Astrocyte of the hippocampus (primary cell): ENCODE results near the gene SPATA12.
A peak's percentile ranks its signal among the peaks of the same experiment; 100 is the strongest.

Experiments
- DNase-seq: peaks from one replicate; pipeline ENCODE4 v3.0.0; 2011; ENCODE audit warnings: low read depth, low spot score

Gene SPATA12, protein sequence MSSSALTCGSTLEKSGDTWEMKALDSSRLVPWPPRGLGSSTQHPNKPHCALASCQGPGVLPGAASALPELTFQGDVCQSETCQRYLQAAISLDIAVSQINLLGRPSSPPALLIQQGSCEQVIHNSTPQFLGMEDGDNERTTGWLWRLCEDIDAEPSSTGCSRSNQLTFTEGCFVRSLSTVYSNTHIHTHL

DNA sequence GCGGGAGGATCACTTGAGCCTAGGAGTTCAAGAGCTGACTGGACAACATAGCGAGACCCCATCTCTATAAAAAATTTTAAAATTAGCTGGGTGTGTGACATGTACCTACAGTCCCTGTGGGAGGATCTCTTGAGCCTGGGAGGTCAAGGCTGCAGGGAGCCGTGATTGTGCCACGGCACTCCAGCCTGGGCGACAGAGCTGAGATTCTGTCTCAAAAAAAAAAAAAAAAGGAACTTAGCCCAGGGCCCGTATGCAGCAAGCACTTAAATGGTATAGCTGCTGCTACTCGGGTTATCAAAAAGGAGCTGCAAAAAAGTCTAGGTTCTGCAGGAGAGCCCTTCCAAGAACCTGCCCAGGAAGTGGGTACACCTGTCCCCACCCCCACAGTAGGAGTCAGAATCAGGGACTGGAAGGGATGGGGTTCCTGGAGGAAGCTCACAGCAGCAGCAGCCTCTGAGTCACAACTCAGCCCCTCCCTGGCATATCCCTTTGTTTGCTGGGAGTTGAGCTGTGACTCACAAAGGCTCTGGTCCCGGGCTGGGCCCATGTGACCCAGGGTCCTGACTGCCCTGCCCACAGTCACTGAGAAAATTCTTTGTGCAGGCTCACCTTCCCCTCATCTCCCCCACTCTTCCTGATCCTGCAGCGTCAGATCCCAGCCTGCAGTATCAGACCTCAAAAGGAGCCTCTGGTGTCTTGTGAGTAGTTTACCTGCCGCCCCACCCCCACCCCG lies at the start of gene SPATA12:
Gene SPATA12, plus strand, starts transcription at position 576 of the 733 bp plus-strand sequence. CDS start 13,031 bp downstream, outside the sequence.
- DNase-seq = peak; percentile 96

DNA sequence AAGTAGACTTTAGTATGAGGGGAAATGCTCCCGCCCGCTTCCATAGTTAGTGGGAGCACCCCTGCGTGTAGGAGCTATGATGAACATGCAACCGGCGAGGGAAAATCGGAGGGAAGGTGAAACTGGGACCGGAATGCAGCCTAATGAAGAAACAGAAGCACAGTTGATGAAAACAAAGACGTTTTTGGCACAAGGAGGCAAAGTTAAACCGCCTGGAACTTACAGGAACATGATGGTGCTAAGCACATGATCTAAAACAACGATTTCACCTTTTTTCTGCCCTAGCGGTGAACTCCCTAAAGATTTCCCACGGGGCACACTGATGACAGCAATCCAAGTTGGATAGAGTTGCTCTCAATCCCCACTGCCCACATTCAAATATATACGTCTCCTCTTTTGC lies 49.4 kb upstream of the SPATA12 start:
- DNase-seq = no peak

DNA sequence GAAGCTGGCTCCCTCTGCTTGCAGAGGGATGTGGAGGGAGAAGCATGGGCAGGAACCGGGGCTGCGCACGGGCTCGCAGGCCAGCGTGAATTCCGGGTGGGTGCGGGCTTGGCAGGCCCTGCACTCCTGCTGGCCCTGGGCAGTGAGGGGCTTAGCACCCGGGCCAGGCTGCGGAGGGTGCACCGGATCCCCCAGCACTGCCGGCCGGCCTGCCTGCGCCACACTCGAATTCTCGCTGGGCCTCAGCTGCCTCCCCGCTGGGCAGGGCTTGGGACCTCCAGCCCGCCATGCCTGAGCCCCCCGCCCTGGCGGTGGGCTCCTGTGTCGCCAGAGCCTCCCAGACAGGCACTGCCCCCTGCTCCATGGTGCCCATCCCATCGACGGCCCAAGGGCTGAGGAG lies 47.6 kb upstream of the SPATA12 start:
- DNase-seq = no peak

DNA sequence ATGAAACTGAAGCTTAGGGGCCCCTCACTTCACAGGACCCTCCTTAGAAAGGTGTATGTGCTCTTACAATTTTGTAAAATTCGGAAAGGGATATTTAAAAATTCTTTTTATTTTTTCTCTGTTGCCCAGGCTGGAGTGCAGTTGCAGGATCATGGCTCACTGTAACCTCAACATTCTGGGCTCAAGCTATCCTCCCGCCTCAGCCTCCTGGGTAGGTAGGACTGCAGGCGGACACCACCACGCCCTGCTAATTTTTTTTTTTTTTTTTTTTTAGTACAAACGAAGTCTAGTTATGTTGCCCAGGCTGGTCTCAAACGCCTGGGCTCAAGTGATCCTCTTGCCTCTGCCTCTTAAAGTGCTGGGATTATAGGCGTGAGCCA lies 45.1 kb upstream of the SPATA12 start:
- no peak for DNase-seq

DNA sequence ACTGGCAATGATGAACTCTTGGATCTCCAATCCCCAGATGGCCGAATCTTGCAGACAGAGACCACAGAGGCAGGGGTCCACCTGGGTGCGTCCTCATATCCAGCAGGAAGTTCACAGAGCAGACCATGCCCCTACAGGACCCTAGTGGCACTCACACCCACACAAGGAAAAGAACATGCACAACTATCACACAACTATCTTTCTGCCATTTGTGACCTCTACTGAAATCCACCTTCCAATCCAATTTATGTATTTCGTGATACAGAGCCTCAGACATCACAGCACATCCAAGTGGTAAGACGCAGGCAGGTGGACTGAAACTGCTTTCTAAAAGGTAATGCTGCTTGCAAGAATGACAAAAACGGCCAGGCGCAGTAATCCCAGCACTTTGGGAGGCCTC lies 44.6 kb upstream of the SPATA12 start:
- no peak for DNase-seq

DNA sequence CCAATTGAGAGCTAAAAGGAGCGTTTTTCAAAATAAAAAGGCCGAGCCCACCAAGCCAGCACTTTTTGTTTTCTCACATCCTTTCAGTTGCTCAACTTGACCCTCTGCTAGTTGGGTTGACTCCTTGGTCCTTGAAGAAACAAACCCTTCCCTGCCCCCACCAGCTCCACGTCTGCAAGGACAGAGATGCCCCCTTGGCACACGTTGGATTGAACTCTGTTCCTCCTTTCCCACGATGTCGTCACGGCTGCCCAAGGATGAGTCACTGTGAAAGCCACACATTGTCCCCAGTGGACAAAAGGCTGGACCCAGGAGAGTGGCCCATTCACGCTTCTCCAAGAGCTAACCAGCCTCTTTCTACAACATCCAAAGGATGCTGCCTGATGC lies 43.0 kb upstream of the SPATA12 start:
- DNase-seq = peak; percentile 78

DNA sequence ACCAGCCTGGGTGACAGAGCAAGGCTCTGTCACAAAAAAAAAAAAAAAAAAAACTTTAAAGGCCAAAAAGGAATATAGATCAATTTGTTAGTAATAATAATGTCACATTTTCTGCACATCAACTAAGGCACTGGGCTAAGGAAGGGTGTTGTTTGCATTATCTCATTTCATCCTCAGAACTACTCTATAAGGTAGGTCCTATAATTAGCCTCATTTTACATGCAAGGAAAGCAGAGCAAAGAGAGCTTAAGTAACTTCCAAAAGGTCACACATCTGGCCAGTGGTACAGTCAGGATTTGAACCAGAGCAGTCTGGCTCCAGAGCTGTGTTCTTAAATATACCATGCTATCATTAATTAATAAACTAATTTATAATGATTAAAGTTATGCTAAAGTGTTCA lies 42.2 kb upstream of the SPATA12 start:
- no peak for DNase-seq

DNA sequence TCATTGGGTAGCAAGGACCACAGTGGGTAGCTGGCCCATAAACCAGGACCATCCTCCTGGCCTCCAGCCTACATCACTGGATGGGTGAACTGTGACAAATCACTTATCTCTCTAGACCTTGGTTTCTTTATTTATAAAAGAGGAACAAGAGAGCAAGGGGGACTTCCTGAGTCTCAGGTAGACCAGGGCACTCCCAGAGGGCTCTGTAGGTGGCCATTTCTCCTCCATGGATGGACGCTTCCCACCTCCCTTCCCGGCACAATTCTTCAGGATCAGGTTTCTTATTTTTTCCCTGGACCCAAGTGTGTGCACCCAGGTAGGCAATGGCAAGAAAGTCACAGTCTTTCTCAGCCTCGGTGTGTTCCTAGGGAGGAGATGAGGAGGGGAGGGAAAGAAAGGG lies 41.4 kb upstream of the SPATA12 start:
- no peak for DNase-seq

- no peak for DNase-seq
Measured at GRCh38 chr3:57025237-57025636, 35.2 kb upstream of the SPATA12 start.

GRCh38 chr3:57026944-57027343 lies 33.5 kb upstream of the SPATA12 start:
- peak; percentile 58 for DNase-seq

- no peak for DNase-seq
Measured at GRCh38 chr3:57029383-57029782, 31.1 kb upstream of the SPATA12 start.

DNA sequence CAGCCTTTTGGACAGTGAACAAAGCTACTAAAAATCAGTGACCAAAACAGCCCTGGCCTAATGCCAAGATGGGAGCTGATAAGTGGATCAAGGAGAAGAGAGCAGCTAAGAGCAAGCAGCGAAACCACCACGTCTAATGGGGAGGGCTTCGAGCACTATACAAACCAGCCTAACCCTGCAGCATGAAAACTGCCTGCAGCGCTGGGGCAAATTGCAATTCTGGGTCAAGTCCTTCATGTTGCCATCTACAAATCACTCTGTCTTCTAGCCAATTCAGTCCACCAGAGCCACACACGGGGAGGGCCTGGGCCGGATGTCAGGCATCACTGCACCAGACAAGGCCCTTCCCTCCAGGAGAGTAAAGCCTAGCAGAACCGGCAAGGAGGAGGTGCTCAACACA lies 30.5 kb upstream of the SPATA12 start:
- no peak for DNase-seq

DNA sequence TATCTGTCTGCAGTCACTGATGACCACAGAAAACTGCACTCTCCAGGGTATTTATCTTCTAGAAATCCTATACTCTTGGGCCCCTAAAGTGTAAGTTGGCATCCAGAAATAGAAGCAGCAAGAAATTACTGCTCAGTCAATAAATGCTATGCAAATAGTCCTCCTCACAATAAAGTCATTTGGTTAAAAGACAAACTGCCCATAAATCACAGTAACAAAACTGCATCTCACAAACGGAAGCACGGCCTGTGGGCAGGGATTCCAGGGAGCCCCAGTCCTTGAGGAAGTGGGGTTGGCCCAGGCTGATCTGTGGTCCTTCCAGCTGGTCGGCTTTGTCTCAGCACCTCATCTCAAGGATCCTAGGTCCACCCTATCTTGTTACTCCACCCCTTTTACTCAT lies 29.7 kb upstream of the SPATA12 start:
- no peak for DNase-seq

- DNase-seq = no peak
Measured at GRCh38 chr3:57031631-57032541, 28.6 kb upstream of the SPATA12 start.

- no peak for DNase-seq
Measured at GRCh38 chr3:57036952-57037351, 23.5 kb upstream of the SPATA12 start.

GRCh38 chr3:57038466-57039164 lies 21.8 kb upstream of the SPATA12 start:
- no peak for DNase-seq

DNA sequence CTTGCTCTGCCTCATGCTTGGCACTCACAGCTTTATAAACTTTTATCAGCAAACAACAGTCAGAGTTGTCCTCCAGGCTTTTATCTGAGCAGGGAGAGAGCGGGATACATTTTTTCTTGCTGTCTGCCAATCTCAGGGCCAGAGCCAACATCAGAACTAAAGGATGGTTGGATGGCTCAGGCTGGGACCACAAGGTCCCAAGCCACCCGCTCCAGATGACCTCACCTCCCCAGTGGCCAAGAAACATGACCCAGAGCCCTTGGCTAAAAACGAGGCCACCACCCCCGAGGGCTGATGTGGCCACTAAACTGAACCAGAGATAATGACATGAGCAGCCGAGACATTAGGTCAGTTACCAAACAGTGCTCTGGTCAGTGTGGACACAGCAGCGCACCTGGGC lies 18.8 kb upstream of the SPATA12 start:
- no peak for DNase-seq

DNA sequence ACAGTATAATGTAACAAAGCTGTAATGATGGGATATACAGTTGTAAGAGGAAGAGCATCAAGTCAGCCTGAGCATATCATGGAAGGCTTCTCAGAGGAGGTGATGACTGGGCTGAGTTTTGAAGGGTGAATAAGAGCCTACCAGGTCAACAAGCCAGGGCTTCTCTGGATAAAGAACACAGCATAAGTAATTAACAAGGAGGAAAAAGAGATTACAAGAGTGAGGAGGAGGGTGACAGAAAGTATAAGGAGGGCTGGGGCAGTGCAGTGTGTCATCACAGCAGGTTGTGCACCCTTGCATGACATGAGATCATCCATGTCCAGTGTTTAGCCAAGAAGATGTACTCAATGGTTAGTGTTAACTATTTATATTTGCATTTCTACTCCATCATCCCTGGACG lies 16.9 kb upstream of the SPATA12 start:
- DNase-seq = no peak

- no peak for DNase-seq
Measured at GRCh38 chr3:57046101-57046765, 14.2 kb upstream of the SPATA12 start.

- DNase-seq = peak; percentile 23
Measured at GRCh38 chr3:57048052-57048671, 12.3 kb upstream of the SPATA12 start.

DNA sequence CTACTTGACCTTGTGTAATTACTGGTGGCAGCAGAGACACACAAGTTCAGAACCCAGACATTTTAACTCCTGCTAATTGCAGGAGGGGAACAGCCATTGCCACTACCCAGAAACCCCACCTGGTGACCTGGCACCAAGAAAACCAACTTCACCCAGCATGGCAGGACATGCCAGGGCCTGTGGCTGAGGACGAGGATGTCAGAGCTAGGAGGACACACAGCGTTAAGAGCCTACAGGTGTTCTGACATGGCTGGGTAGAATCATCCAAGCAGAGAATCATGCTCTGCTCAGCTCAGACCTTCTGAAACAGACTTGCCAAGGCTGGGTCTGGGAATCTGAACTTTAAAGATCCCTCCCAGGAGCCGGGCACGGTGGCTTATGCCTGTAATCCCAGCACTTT lies 11.7 kb upstream of the SPATA12 start:
- DNase-seq = no peak
